CD4-positive, alpha-beta T cell treated with Interleukin-12 subunit alpha and Interleukin-12 subunit beta, for 1 hour (primary cell): ENCODE data around the gene ANGEL1.

Source experiments
- DNase-seq: peaks from one replicate; pipeline ENCODE4 v3.0.0-alpha.2; 2020

The ANGEL1 gene

GRCh38 chr14:76763096-76764041 lies 49.3 kb downstream of the ANGEL1 start:
- DNase-seq = no peak

GRCh38 chr14:76762411-76763095 lies 50.1 kb downstream of the ANGEL1 start:
- no peak for DNase-seq

GRCh38 chr14:76761960-76762410 lies 50.7 kb downstream of the ANGEL1 start:
- no peak for DNase-seq

- peak; percentile 63 for DNase-seq
Observed at GRCh38 chr14:76761136-76761959, 51.3 kb downstream of the ANGEL1 start, which contains the start of gene VASH1. Gene VASH1 (plus strand): TSS chr14:76761468. CDS start chr14:76762822, 1,354 bp downstream.

- DNase-seq = no peak
Observed at GRCh38 chr14:76760331-76761135, 52.1 kb downstream of the ANGEL1 start.

- no peak for DNase-seq
Observed at GRCh38 chr14:76759589-76759988, 53.1 kb downstream of the ANGEL1 start.

GRCh38 chr14:76756371-76756750 lies 56.3 kb downstream of the ANGEL1 start:
- DNase-seq = no peak

- no peak for DNase-seq
Observed at GRCh38 chr14:76755610-76756370, 56.9 kb downstream of the ANGEL1 start.

GRCh38 chr14:76754586-76754985 lies 58.1 kb downstream of the ANGEL1 start:
- no peak for DNase-seq

- no peak for DNase-seq
Observed at GRCh38 chr14:76753541-76754198, 59.0 kb downstream of the ANGEL1 start.

- DNase-seq = no peak
Observed at GRCh38 chr14:76752744-76753143, 59.9 kb downstream of the ANGEL1 start.

GRCh38 chr14:76742966-76743365 lies 69.7 kb downstream of the ANGEL1 start:
- DNase-seq = no peak

- no peak for DNase-seq
Observed at GRCh38 chr14:76742185-76742584, 70.5 kb downstream of the ANGEL1 start.

- DNase-seq = no peak
Observed at GRCh38 chr14:76741074-76741473, 71.6 kb downstream of the ANGEL1 start.
